Gastroesophageal sphincter (tissue), 3 donors: ENCODE data around the gene TANK.

Experiments
- EP300 ChIP-seq: sonication (generic); formaldehyde crosslinking; IDR thresholded peaks from one replicate; pipeline ENCODE4 v1.6.1; 2017; ENCODE audit warnings: antibody characterized with exemption, mild to moderate bottlenecking
- POLR2A ChIP-seq, 2 donors: fragments of 450-650 bp; IDR thresholded peaks; one replicate each; pipeline ENCODE4 v1.6.1; 2017; ENCODE audit warnings: antibody characterized with exemption in 2 of 2, mild to moderate bottlenecking in 2 of 2, moderate library complexity in 1 of 2
- TF ChIP-seq, protein P1 (sequence below), 4 experiments: fragments of 200-600 bp in 2 of 4; fragments of 450-650 bp in 2 of 4; sonication (generic) in 1 of 4; IDR thresholded peaks; one replicate each; pipeline ENCODE4 v1.5.1; 2017 to 2019; ENCODE audit warnings: antibody characterized with exemption in 4 of 4, mild to moderate bottlenecking in 2 of 4, moderate library complexity in 2 of 4

DNA sequence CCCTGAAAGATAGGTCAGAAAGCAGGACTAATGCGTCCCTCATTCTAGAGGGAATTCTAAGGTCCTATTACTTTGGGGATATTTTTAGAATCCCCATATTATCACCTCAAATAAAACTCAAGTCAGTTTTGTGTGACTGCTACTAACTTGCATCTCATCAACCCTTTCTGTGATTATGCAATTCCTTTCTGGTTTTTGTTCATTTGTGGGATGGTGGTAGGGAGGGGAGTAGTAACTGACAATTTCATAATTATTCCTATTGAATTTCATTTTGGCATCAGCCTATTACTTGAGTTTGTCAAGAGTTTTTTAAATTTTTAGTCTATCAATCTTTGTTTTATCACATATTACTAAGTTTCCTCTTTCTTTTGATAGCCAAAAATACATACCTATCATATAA lies 28.4 kb upstream of the TANK start:
- TF ChIP-seq, protein P1, sequence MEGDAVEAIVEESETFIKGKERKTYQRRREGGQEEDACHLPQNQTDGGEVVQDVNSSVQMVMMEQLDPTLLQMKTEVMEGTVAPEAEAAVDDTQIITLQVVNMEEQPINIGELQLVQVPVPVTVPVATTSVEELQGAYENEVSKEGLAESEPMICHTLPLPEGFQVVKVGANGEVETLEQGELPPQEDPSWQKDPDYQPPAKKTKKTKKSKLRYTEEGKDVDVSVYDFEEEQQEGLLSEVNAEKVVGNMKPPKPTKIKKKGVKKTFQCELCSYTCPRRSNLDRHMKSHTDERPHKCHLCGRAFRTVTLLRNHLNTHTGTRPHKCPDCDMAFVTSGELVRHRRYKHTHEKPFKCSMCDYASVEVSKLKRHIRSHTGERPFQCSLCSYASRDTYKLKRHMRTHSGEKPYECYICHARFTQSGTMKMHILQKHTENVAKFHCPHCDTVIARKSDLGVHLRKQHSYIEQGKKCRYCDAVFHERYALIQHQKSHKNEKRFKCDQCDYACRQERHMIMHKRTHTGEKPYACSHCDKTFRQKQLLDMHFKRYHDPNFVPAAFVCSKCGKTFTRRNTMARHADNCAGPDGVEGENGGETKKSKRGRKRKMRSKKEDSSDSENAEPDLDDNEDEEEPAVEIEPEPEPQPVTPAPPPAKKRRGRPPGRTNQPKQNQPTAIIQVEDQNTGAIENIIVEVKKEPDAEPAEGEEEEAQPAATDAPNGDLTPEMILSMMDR (IDR thresholded peaks at IDR 0.05): no peak
- no peak for TF ChIP-seq EP300
- no peak for TF ChIP-seq POLR2A (IDR thresholded peaks at IDR 0.05)
